Activated CD4-positive, alpha-beta T cell treated with anti-CD3 and anti-CD28 coated beads, Interleukin-2, amount 50 U/mL, for 16 hours (primary cell): ENCODE results near the gene PROZ.

Experiments used
- DNase-seq: peaks from one replicate; pipeline ENCODE4 v3.0.0-alpha.2; 2020

The PROZ gene

GRCh38 chr13:113182046-113182445, 23.6 kb downstream of the PROZ start:
- DNase-seq, result no peak

- no peak for DNase-seq
Measured at GRCh38 chr13:113183450-113184129, 25.1 kb downstream of the PROZ start.

- DNase-seq, result peak; percentile 24
Measured at GRCh38 chr13:113184568-113185440, 26.4 kb downstream of the PROZ start.

- no peak for DNase-seq
Measured at GRCh38 chr13:113186061-113186900, 27.8 kb downstream of the PROZ start.

GRCh38 chr13:113187263-113187669, 28.8 kb downstream of the PROZ start:
- DNase-seq, result peak; percentile 62

GRCh38 chr13:113187883-113188665, 29.6 kb downstream of the PROZ start:
- DNase-seq, result no peak

DNA sequence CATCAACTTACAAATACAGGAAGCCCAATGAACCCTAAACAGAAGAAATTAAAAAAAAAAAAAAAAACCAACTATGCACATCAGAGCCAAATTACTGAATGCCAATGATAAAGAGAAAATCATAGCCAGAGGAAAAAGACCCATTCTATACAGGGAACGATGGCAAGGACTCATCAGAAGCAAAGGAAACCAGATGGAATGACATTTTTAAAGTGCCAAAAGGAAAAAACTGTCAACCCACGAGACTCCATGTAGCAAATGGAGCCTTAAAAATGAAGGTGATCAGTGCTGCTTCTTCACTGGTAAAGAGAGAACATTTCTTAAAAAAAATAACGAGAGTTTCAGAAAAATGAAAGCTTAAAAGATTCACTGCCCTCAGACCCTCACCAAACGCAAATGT, 31.7 kb downstream of the PROZ start:
- DNase-seq, result no peak

- no peak for DNase-seq
Measured at GRCh38 chr13:113192279-113192678, 33.8 kb downstream of the PROZ start.

GRCh38 chr13:113192902-113193301, 34.5 kb downstream of the PROZ start:
- DNase-seq, result no peak

GRCh38 chr13:113195360-113195759, 36.9 kb downstream of the PROZ start:
- no peak for DNase-seq

DNA sequence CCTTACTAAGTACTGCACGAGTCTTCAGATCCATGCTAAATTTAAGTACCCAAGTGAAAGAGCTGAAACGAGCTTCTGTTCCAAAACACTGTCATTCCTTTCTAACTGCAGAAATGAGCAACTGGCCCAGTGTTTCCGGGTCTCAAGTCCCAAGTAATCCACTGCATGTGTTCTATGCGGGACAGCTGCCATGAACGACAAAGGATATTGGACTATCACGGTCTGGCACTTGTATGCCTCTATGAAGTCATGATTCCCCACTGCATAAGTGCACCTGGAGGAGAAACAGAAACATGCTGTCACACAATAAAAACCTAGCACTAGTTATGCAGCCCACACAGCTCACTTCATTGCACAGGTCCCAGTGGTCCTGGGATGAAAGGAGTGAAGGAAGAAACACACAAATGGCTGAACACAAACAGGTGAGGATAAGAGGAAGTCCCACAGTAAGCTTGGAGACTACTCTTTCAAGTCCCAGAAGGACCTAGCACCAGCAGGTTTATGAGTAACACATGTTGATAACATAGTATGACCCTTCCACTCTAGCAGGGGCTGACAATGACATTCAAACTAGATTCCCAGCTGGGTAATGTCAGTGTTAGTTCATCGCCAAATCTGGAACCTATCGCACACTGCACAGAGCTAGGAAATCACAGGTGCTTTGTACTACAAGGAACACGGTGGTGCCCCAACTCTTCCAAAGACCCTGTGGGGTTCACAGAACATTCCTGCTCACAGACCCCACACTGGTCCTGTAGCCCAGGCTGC, 38.7 kb downstream of the PROZ start:
- no peak for DNase-seq

GRCh38 chr13:113201815-113202214, 43.4 kb downstream of the PROZ start:
- no peak for DNase-seq

GRCh38 chr13:113202912-113203311, 44.5 kb downstream of the PROZ start:
- no peak for DNase-seq

DNA sequence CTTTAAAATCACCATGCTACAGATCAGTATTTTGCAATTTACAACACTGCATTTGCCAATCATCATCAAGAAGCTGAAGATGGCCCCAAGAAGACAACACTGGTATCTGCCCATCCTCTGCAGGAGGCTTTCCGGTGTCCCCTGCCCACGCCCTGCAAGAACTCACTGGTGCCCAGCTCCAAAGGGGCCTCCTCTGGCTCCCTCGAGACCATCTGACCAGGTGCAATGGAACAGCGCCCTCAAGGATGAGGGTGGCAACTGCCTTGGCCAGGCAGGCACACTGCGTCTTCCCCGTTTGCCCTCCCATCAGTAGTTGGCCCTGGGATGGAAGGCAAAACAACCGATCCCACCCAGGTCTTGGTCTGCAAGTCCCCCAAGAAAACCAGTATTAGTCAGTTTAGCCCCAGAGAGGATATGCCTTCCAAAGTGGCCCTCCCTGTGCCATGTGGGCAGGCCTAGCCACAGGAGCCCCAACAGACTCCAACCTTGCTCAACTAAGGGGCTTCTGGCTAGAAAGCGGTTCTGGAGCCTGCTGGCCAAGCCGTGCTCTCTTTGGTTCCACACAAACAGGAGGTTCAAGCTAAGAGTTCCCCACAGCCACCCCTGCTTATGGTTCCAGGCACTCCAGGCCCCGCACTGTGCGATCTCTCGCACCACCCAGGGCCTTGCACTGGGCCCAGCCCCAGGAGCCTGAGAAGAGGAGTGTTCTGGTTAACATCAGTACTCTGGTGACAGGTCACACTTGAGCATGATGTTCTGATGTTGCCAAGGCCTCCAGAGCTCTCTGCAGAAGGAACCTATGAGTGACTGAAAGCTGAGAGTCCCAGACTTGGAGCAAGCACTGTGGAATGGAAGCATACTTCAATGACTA, 45.3 kb downstream of the PROZ start:
- DNase-seq, result no peak

DNA sequence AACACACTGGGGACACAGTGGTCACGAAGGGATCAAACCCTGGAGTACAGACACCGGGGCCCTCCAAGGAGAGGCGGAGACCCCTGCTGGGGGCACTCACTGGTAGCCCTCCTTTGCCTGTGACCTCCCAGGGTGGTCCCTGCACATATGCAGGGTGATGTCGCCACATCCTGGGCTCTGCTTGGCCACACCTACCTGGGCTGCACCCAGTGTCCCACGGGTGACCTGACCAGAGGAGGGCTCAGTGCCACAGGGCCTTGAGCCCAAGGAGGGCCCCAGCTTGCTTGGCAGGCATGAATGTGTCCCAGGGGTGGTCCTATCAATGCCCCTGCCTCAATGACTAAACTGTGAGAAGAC, 45.9 kb downstream of the PROZ start:
- DNase-seq, result no peak

DNA sequence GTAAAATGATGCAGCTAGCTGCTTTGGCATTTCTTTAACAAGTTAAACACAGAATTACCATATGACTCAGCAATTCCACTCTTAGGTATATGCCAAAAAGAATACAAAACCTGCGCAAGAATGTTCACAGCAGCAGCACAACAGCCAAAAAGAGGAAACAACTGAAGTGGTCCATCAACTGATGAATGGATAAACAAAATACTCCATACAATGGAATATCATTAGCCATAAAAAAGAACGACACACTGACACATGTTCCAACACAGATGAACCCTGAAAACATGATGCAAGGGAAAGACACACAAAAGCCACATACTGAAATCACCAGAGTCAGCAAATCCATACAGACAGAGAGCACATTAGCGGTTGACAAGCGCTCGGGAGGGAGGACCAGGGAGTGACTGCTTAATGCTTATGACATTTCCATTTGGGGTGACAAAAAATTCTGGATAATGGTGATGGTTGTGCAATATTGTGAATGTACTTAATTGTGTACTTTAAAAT, 47.0 kb downstream of the PROZ start:
- peak; percentile 29 for DNase-seq

GRCh38 chr13:113207460-113207859, 49.0 kb downstream of the PROZ start:
- no peak for DNase-seq

DNA sequence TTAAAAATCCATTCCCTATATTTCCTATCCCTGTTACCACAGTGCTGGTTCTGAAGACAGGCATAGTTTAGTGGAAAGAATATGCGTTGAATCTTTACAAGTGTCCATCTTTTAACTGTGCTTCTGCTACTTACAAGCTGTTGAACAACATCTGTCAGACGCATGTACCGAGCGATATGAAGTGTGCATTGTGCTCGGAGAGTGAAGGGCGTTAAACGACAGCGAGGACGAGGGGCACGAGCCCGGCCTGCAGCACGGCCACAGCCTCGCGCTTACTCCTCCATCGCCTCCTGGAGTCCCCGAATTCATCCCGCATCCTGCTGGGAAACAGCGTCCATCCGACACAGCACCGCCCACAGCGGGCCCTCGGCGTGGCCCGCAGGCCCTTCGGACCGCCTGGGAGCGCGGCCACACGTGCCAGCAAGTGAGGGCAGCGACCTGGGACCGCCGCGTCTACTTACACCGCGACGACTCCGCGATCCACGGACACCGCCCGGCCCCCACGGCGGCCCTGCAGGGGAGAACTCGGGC, 49.5 kb downstream of the PROZ start:
- peak; percentile 28 for DNase-seq

GRCh38 chr13:113208421-113209335, 50.2 kb downstream of the PROZ start, which contains the start of gene PCID2:
Gene PCID2, minus strand, starts transcription at chr13:113208669. Its CDS starts 35 bp downstream, at chr13:113208634.
- DNase-seq, result peak; percentile 92
